ENCODE results near the gene GJC2. TPM values are rescaled to one million over a fixed set of nuclear protein-coding genes. Genes with fewer than 3 reads are reported as not detected.

The GJC2 gene
- total and polyA plus RNA-seq, 3 donors from 2014 or later = 2.0 to 4.2 (median 2.6) TPM

DNA sequence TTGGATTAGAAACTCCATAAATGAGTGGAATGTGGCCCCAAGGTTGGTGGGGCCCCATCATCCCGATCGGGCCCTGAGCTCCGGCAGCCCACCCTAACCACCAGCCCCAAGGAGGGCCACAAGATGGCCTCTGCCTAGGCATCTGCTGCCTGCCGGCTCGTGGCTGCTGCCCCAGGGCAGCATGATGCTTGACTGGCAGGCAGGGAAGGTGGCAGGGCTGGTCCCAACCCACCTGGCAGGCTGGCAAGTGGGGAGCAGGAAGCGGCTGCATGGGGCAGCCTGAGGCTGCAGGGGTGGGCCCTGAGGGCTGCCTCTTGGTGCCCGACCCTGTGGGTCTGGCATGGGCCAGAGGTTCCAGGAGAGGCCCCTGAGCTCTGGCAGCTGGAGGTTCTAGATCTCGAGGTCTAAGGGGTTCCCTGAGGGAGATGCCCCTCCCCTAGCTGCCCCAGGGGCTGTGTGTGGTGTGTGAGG, 760 bp upstream of the GJC2 start:
- peaks cover 70% of the 10 kb centered on the region for H3K4me1 ChIP-seq
- 70 to 78% methylated on average over 5 to 8 of the region's 8 CpGs for WGBS, 2 donors
- intact Hi-C loops (cut with DNase I; ENCODE audit: low total_unique reads) = no loop called here
- no peak for TF ChIP-seq POLR2A (IDR thresholded peaks at IDR 0.05)
- TF ChIP-seq, protein P1, sequence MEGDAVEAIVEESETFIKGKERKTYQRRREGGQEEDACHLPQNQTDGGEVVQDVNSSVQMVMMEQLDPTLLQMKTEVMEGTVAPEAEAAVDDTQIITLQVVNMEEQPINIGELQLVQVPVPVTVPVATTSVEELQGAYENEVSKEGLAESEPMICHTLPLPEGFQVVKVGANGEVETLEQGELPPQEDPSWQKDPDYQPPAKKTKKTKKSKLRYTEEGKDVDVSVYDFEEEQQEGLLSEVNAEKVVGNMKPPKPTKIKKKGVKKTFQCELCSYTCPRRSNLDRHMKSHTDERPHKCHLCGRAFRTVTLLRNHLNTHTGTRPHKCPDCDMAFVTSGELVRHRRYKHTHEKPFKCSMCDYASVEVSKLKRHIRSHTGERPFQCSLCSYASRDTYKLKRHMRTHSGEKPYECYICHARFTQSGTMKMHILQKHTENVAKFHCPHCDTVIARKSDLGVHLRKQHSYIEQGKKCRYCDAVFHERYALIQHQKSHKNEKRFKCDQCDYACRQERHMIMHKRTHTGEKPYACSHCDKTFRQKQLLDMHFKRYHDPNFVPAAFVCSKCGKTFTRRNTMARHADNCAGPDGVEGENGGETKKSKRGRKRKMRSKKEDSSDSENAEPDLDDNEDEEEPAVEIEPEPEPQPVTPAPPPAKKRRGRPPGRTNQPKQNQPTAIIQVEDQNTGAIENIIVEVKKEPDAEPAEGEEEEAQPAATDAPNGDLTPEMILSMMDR (IDR thresholded peaks at IDR 0.05) = no peak
- H3K27me3 ChIP-seq = no peaks in the 10 kb centered on the region
- no peaks in the 10 kb centered on the region for H3K36me3 ChIP-seq (ENCODE audit: low read depth, missing control alignments)
- no peaks in the 10 kb centered on the region for H3K9me3 ChIP-seq
- H3K4me3 ChIP-seq = no peak overlapping the region
- DNase-seq = no peak
- H3K27ac ChIP-seq = peak overlapping the region; percentile 91 to 93

DNA sequence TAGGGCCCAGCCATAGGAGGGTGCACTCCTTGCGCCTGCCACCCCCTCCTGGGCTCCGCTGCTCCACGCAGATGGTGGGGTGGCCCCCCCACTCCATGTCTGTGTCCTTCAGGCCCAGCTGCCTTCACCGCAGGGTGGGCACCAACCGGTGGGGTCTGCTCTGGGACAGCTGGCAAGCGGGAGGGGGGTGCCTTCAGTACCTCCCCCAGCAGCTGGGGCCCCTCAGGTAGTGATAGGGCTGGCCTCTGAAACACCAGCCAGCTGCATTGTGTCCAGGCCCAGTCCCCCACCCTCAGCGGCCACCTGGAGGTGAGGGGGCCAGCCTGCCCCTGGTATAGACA, 360 bp downstream of the GJC2 start:
- 38 to 81% methylated on average over 5 to 7 of the region's 7 CpGs for WGBS, 2 donors
- peaks cover 67% of the 10 kb centered on the region for H3K4me1 ChIP-seq

DNA sequence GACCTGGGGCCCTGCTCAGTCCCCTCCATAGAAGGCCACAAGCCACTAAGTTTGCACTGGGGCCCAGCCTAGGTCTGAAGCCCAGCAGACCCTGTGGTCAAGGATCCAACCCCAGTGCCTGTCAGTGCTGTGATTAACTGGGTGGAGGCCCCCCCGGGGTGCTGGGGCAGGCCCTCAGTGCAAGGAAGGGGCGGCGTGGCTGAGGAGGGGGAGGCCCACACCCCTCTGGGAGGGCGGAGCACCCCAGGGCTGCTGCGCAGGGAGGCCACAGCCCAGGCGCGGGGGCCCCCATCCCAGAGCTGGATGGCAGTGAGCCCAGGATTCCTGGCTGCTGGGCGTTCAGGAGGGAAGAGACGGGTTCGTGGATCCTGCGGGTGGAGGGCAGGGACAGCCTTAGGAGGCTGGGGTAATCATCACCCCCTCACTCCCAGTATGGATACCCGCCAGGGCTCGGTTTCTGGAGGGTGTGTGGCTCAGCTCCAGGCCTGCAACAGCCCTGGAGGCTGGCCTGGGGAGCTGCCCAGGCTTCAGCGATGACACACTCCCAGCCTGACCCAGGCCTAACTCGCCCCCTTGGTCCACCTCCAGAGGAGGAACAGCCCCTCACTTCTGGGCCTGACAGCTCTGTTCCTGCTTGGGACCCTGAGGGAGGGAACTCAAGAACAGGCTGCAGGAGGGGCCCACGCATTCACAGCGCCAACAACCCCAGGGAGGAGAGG, 890 bp downstream of the GJC2 start:
- peak; percentile 80 for DNase-seq
- no peaks in the 10 kb centered on the region for H3K36me3 ChIP-seq (ENCODE audit: low read depth, missing control alignments)
- peak overlapping the region; percentile 91 to 93 for H3K27ac ChIP-seq
- H3K4me3 ChIP-seq = peak overlapping the region in 1 of 2 donors; percentile 31
- intact Hi-C loops (cut with DNase I; ENCODE audit: low total_unique reads) = no loop called here
- TF ChIP-seq POLR2A (IDR thresholded peaks at IDR 0.05) = no peak
- TF ChIP-seq, protein P1 (IDR thresholded peaks at IDR 0.05) = no peak
- H3K4me1 ChIP-seq = peaks cover 63% of the 10 kb centered on the region
- H3K9me3 ChIP-seq = no peaks in the 10 kb centered on the region
- WGBS, 2 donors = 13 to 37% methylated on average over 6 to 12 of the region's 17 CpGs
- H3K27me3 ChIP-seq = no peaks in the 10 kb centered on the region

More for the DNA sequence above, 360 bp downstream of the GJC2 start:
- no peaks in the 10 kb centered on the region for H3K36me3 ChIP-seq (ENCODE audit: low read depth, missing control alignments)
- intact Hi-C loops (cut with DNase I; ENCODE audit: low total_unique reads) = no loop called here
- TF ChIP-seq, protein P1 (IDR thresholded peaks at IDR 0.05) = no peak
- no peak for TF ChIP-seq POLR2A (IDR thresholded peaks at IDR 0.05)
- H3K27me3 ChIP-seq = no peaks in the 10 kb centered on the region
- H3K9me3 ChIP-seq = no peaks in the 10 kb centered on the region
- DNase-seq = no peak
- H3K27ac ChIP-seq = peak overlapping the region; percentile 91 to 93
- H3K4me3 ChIP-seq = peak overlapping the region in 1 of 2 donors; percentile 31

DNA sequence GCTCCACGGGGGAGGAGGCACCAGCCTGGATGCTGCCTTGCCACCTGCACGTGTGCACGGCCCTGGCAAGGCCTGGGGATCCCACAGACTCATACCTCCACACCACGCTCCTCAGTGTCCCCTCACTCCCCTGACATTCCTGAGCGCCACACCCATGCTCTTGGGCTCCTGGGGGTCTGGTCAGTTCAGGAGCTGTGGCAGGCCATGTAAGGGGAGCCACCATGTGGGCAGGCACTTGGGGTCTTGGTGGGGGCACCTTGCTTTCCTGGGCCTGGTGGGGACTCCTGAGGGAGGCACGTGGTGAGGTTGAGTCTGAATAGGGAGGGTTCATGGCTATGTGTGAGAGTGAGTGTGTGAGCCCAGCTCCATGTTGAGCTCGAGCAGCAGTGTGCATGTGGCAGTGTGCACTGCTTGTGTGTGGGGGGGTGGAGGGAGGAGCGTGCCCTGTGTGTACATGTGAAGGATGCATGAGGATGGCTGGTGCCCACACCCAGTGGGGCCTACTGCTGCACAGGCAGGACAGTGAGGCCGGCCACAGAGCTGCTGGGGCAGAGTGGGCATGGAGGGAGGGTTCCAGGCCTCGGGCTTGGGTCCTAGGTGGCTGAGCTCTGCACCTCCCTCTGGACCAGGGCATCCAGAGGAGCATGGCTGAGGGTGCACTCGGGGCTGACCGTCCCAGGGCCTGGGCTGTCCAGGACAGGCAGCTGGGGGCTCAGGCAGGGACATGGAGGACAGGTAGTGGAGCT, 1.6 kb downstream of the GJC2 start:
- Histone ChIP-seq H3K27ac (peak overlapping the region; percentile 91 to 93), H3K36me3 (ENCODE audit: low read depth, missing control alignments) (no peaks in the 10 kb centered on the region), H3K27me3 (no peaks in the 10 kb centered on the region), H3K9me3 (no peaks in the 10 kb centered on the region), H3K4me1 (peaks cover 55% of the 10 kb centered on the region), H3K4me3 (peak overlapping the region in 1 of 2 donors; percentile 31)
- DNase-seq = no peak
- 55 to 62% methylated on average over 8 to 11 of the region's 12 CpGs for WGBS, 2 donors
- intact Hi-C loops (cut with DNase I; ENCODE audit: low total_unique reads) = no loop called here
- TF ChIP-seq, protein P1 (IDR thresholded peaks at IDR 0.05) = no peak
- TF ChIP-seq POLR2A (IDR thresholded peaks at IDR 0.05) = no peak

All from testis (tissue), 3 donors.